Loucy (cell line): Measurements from ENCODE around the gene BUD23.

ENCODE experiments used
- EZH2phosphoT487 ChIP-seq: fragments of 200-600 bp; IDR thresholded peaks from 2 replicates; pipeline ENCODE4 v1.6.1; 2018; ENCODE audit warnings: antibody characterized with exemption, mild to moderate bottlenecking, moderate library complexity, borderline replicate concordance
- TF ChIP-seq, protein P1 (sequence below): fragments of 200-600 bp; sonication (generic); conservative IDR thresholded peaks from 2 replicates; pipeline ENCODE4 v1.5.1; 2014; ENCODE audit warnings: mild to moderate bottlenecking, antibody characterized with exemption, low read length

DNA sequence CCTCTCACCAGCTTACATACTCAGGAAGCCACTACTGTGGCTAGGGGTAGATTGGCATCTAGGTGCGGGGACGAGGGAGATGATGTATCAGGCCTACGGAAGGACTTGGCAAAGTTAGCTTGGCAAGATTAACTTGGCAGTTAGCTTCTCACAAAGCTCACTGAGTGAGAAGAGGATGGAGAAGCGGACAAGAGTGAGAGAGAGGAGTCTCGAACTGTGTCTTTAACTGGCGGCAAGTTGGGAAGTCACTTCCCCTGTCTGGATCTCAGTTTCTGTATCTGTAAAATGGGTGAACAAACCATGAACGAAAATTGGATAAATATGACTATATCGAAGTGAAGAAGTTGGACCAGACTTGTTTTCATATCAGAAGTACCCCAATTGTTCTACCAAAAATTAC, 49.6 kb upstream of the BUD23 start:
- TF ChIP-seq, protein P1, sequence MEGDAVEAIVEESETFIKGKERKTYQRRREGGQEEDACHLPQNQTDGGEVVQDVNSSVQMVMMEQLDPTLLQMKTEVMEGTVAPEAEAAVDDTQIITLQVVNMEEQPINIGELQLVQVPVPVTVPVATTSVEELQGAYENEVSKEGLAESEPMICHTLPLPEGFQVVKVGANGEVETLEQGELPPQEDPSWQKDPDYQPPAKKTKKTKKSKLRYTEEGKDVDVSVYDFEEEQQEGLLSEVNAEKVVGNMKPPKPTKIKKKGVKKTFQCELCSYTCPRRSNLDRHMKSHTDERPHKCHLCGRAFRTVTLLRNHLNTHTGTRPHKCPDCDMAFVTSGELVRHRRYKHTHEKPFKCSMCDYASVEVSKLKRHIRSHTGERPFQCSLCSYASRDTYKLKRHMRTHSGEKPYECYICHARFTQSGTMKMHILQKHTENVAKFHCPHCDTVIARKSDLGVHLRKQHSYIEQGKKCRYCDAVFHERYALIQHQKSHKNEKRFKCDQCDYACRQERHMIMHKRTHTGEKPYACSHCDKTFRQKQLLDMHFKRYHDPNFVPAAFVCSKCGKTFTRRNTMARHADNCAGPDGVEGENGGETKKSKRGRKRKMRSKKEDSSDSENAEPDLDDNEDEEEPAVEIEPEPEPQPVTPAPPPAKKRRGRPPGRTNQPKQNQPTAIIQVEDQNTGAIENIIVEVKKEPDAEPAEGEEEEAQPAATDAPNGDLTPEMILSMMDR = no peak
- TF ChIP-seq EZH2phosphoT487 = no peak
